RWPE2 (cell line): ENCODE results near the gene PSIP1.
A peak's percentile ranks its signal among the peaks of the same experiment; 100 is the strongest.

ENCODE experiments used
- ATAC-seq: fragments of 200-7000 bp; cut with Tn5 transposase; 3 replicates; pipeline ENCODE4 v1.9.1; 2021; ENCODE audit warnings: low read depth
- DNase-seq: peaks from one replicate; pipeline ENCODE4 v3.0.0-alpha.2; 2020; ENCODE audit warnings: low spot score
- H3K27ac ChIP-seq: fragments of 450-650 bp; 2 replicates; pipeline ENCODE4 v1.5.1; 2017; ENCODE audit warnings: mild to moderate bottlenecking; ENCODE audit not compliant: poor library complexity, severe bottlenecking
- H3K27me3 ChIP-seq: fragments of 250-450 bp; sonication (Bioruptor Pico); 2 replicates; pipeline ENCODE4 v1.5.1; 2021; ENCODE audit warnings: mild to moderate bottlenecking, moderate library complexity; ENCODE audit not compliant: insufficient read depth, poor library complexity, severe bottlenecking
- H3K36me3 ChIP-seq: fragments of 250-450 bp; sonication (Bioruptor Pico); 2 replicates; pipeline ENCODE4 v1.5.1; 2020; ENCODE audit warnings: low read depth, mild to moderate bottlenecking, moderate library complexity
- H3K4me1 ChIP-seq: fragments of 250-450 bp; sonication (Bioruptor Pico); 2 replicates; pipeline ENCODE4 v1.5.1; 2021; ENCODE audit warnings: mild to moderate bottlenecking, moderate library complexity; ENCODE audit not compliant: insufficient read depth, poor library complexity, severe bottlenecking
- H3K4me3 ChIP-seq: fragments of 250-450 bp; sonication (Bioruptor Pico); 2 replicates; pipeline ENCODE4 v1.5.1; 2021; ENCODE audit warnings: mild to moderate bottlenecking, moderate library complexity; ENCODE audit not compliant: severe bottlenecking
- H3K9me3 ChIP-seq: fragments of 250-450 bp; sonication (Bioruptor Pico); 2 replicates; pipeline ENCODE4 v1.5.1; 2021; ENCODE audit warnings: mild to moderate bottlenecking, moderate library complexity; ENCODE audit not compliant: severe bottlenecking
- CTCF ChIP-seq: fragments of 450-650 bp; IDR thresholded peaks from one replicate; pipeline ENCODE4 v1.5.1; 2017; ENCODE audit warnings: mild to moderate bottlenecking, moderate library complexity; ENCODE audit not compliant: poor library complexity, severe bottlenecking

PSIP1 gene

GRCh38 chr9:15421990-15422371 lies 88.8 kb downstream of the PSIP1 start:
- ATAC-seq (no peak), DNase-seq (no peak)
- Histone ChIP-seq H3K36me3 (peaks cover 34% of the 10 kb centered on the region), H3K27me3 (no peaks in the 10 kb centered on the region), H3K9me3 (no peaks in the 10 kb centered on the region), H3K27ac (peak overlapping the region; percentile 37), H3K4me1 (peaks cover 6% of the 10 kb centered on the region), H3K4me3 (peak overlapping the region; percentile 80)
- no peak for TF ChIP-seq CTCF

- no peak overlapping the region for H3K27ac ChIP-seq
- no peak overlapping the region for H3K4me3 ChIP-seq
- no peaks in the 10 kb centered on the region for H3K9me3 ChIP-seq
- no peaks in the 10 kb centered on the region for H3K27me3 ChIP-seq
- H3K4me1 ChIP-seq, result peaks cover 6% of the 10 kb centered on the region
- ATAC-seq (no peak), DNase-seq (no peak)
- TF ChIP-seq CTCF, result no peak
- peaks cover 29% of the 10 kb centered on the region for H3K36me3 ChIP-seq
Observed at GRCh38 chr9:15421532-15421931, 89.2 kb downstream of the PSIP1 start.

- Histone ChIP-seq H3K27me3 (no peaks in the 10 kb centered on the region), H3K4me1 (peaks cover 6% of the 10 kb centered on the region), H3K9me3 (no peaks in the 10 kb centered on the region), H3K36me3 (peaks cover 22% of the 10 kb centered on the region), H3K4me3 (no peak overlapping the region), H3K27ac (no peak overlapping the region)
- ATAC-seq (no peak), DNase-seq (no peak)
- no peak for TF ChIP-seq CTCF
Observed at GRCh38 chr9:15420796-15421195, 90.0 kb downstream of the PSIP1 start.

- no peak overlapping the region for H3K4me3 ChIP-seq
- no peaks in the 10 kb centered on the region for H3K4me1 ChIP-seq
- ATAC-seq (no peak), DNase-seq (no peak)
- H3K27me3 ChIP-seq, result no peaks in the 10 kb centered on the region
- H3K27ac ChIP-seq, result no peak overlapping the region
- H3K9me3 ChIP-seq, result no peaks in the 10 kb centered on the region
- H3K36me3 ChIP-seq, result no peaks in the 10 kb centered on the region
- no peak for TF ChIP-seq CTCF
Observed at GRCh38 chr9:15417626-15418025, 93.1 kb downstream of the PSIP1 start.

- Histone ChIP-seq H3K27ac (no peak overlapping the region), H3K4me1 (no peaks in the 10 kb centered on the region), H3K9me3 (no peaks in the 10 kb centered on the region), H3K4me3 (no peak overlapping the region), H3K27me3 (no peaks in the 10 kb centered on the region), H3K36me3 (no peaks in the 10 kb centered on the region)
- DNase-seq, result no peak
- ATAC-seq, result 0 out of 3 replicates have a peak, but pooled peaks have one; percentile 14
- peak; percentile 29 for TF ChIP-seq CTCF
Observed at GRCh38 chr9:15416880-15417279, 93.9 kb downstream of the PSIP1 start.
